ENCODE measurements around the gene PTGES.

DNA sequence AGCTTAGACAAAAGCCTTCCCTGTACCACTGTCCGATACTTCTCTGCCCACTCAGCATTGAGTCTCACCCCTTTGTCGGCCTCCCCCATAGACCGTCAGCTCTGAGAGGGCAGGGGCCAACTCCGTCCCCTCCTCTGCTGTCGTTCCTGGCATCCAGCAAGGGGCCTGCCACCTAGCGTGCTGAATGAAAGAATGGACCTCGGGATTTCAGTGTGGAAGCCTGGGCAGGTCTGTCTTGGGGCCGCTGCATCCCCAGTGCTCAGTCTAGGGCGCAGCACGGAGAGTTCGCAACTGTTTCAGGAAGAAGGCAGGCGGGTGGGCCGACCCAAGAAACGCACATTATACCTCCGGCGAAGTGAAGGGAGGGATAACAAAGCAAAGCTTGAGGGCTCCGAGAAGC is 48.7 kb upstream of the PTGES start:
- no peak for TF ChIP-seq RAD21 (IDR thresholded peaks at IDR 0.05; ENCODE audit: low read depth)
- no peak for TF ChIP-seq CTCF (IDR thresholded peaks at IDR 0.05 in 2 of 3, conservative IDR thresholded peaks at IDR 0.05 in 1 of 3; ENCODE audit: borderline replicate concordance in 1 of 3, insufficient read depth in 1 of 3, low read depth in 2 of 3, low read length in 2 of 3)
- TF ChIP-seq POLR2A (IDR thresholded peaks at IDR 0.05; ENCODE audit: borderline replicate concordance, extremely low read depth, insufficient read depth, insufficient read length): no peak
- TF ChIP-seq EZH2 (IDR thresholded peaks at IDR 0.05): no peak
- TF ChIP-seq SP1 (IDR thresholded peaks at IDR 0.05; ENCODE audit: low read depth): no peak
- no peak for TF ChIP-seq SIN3A (IDR thresholded peaks at IDR 0.05; ENCODE audit: low read depth)
- TF ChIP-seq MAX (IDR thresholded peaks at IDR 0.05): no peak
- no peak for TF ChIP-seq ZFX (IDR thresholded peaks at IDR 0.05)
- no peak for TF ChIP-seq TCF7L2 (IDR thresholded peaks at IDR 0.05; ENCODE audit: borderline replicate concordance, extremely low read depth, insufficient read depth, insufficient read length)
- TF ChIP-seq ATF3 (IDR thresholded peaks at IDR 0.05): no peak

Data from HCT116 (cell line).